Lower lobe of right lung (tissue), 2 donors: ENCODE data around the gene CLSTN2. TPM values are rescaled to one million over a fixed set of nuclear protein-coding genes. Genes with fewer than 3 reads are reported as not detected.

Source experiments
- ATAC-seq, 2 donors: fragments of 200-7000 bp; cut with Tn5 transposase; one replicate each; pipeline ENCODE4 v1.9.1; 2020 to 2022; ENCODE audit warnings: mild to moderate bottlenecking in 2 of 2, moderate library complexity in 2 of 2
- DNase-seq: peaks from one replicate; pipeline ENCODE4 v3.0.0-alpha.2; 2020
- H3K27ac ChIP-seq: fragments of 200-600 bp; one replicate; pipeline ENCODE4 v1.8.0; 2022
- H3K27me3 ChIP-seq: fragments of 200-600 bp; one replicate; pipeline ENCODE4 v1.8.0; 2022; ENCODE audit warnings: low read depth
- H3K36me3 ChIP-seq: fragments of 200-600 bp; one replicate; pipeline ENCODE4 v1.8.0; 2022; ENCODE audit warnings: mild to moderate bottlenecking
- H3K4me1 ChIP-seq: fragments of 200-600 bp; one replicate; pipeline ENCODE4 v1.8.0; 2022
- H3K4me3 ChIP-seq: fragments of 200-600 bp; one replicate; pipeline ENCODE4 v1.8.0; 2022; ENCODE audit warnings: mild to moderate bottlenecking
- H3K9me3 ChIP-seq: fragments of 200-600 bp; one replicate; pipeline ENCODE4 v1.8.0; 2022
- intact Hi-C: fragments of 100-400 bp; cut with DNase I; formaldehyde crosslinking; loops from one replicate; pipeline ENCODE4 v1.11.0; 2022
- total RNA-seq: library from RNA; stranded (reverse); fragmentation: NEBNext Ultra II Directional; extraction: Animal tissue kit (Norgen Biotek cat#: 25700); gene quantifications from one replicate; pipeline ENCODE4 v1.2.1, GENCODE V29; 2021
- TF ChIP-seq, protein P1 (sequence below): fragments of 200-600 bp; IDR thresholded peaks from one replicate; pipeline ENCODE4 v1.8.0; 2022; ENCODE audit warnings: antibody characterized with exemption, mild to moderate bottlenecking
- donor health status: DM: no; HTN: yes; CAD: no; lungs with severe emphysema.

Gene CLSTN2
- total RNA-seq, 1 donor from 2014 or later: 4.5 TPM

DNA sequence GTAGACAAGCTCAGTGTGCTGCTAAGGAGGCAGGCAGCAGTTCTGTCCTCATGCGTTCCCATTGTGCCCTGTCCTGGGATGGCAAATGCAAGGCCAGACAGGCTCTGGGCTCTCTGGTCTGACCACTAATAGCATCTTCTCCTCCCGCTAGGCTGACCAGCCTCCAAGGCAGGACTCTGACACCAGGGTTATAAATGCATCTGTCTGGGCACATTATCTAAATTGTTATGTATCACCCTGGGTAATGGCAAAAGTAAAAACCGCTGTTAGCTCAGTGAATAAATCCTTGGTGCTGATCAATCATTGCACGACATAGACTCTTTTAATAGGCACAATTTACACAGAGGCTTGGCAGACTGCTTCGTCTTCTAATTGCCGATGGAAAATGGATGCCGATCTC, 85.6 kb downstream of the CLSTN2 start:
- H3K36me3 ChIP-seq: no peaks in the 10 kb centered on the region
- TF ChIP-seq, protein P1, sequence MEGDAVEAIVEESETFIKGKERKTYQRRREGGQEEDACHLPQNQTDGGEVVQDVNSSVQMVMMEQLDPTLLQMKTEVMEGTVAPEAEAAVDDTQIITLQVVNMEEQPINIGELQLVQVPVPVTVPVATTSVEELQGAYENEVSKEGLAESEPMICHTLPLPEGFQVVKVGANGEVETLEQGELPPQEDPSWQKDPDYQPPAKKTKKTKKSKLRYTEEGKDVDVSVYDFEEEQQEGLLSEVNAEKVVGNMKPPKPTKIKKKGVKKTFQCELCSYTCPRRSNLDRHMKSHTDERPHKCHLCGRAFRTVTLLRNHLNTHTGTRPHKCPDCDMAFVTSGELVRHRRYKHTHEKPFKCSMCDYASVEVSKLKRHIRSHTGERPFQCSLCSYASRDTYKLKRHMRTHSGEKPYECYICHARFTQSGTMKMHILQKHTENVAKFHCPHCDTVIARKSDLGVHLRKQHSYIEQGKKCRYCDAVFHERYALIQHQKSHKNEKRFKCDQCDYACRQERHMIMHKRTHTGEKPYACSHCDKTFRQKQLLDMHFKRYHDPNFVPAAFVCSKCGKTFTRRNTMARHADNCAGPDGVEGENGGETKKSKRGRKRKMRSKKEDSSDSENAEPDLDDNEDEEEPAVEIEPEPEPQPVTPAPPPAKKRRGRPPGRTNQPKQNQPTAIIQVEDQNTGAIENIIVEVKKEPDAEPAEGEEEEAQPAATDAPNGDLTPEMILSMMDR: no peak
- no peak overlapping the region for H3K27ac ChIP-seq
- intact Hi-C loops: no loop called here
- H3K4me1 ChIP-seq: peaks cover 6% of the 10 kb centered on the region
- DNase-seq: no peak
- no peaks in the 10 kb centered on the region for H3K9me3 ChIP-seq
- H3K27me3 ChIP-seq: no peaks in the 10 kb centered on the region
- no peak overlapping the region for H3K4me3 ChIP-seq
- ATAC-seq: no peak

DNA sequence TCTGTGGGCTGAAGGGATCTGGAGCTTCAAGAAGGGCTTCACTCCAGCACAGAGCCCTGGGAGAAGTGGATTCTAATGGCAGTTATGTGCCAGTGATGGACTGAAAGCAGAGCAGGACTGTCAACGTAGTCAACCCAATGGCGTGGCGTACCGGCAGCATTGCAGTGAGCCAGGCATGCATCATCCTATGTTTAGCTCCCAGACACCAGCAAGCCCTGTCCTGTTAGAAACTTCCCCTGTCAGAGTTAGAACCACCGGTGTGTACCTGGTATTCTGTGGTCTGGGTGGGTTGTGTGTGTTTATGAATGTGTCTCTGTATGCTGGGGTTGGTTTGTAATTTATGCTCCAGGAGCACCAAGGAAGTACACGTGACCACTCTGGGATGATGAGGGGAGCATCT, 86.3 kb downstream of the CLSTN2 start:
- peaks cover 6% of the 10 kb centered on the region for H3K4me1 ChIP-seq
- no peak overlapping the region for H3K4me3 ChIP-seq
- ATAC-seq: no peak
- no peak overlapping the region for H3K27ac ChIP-seq
- TF ChIP-seq, protein P1: no peak
- intact Hi-C loops: no loop called here
- DNase-seq: no peak
- H3K36me3 ChIP-seq: no peaks in the 10 kb centered on the region
- no peaks in the 10 kb centered on the region for H3K9me3 ChIP-seq
- no peaks in the 10 kb centered on the region for H3K27me3 ChIP-seq

DNA sequence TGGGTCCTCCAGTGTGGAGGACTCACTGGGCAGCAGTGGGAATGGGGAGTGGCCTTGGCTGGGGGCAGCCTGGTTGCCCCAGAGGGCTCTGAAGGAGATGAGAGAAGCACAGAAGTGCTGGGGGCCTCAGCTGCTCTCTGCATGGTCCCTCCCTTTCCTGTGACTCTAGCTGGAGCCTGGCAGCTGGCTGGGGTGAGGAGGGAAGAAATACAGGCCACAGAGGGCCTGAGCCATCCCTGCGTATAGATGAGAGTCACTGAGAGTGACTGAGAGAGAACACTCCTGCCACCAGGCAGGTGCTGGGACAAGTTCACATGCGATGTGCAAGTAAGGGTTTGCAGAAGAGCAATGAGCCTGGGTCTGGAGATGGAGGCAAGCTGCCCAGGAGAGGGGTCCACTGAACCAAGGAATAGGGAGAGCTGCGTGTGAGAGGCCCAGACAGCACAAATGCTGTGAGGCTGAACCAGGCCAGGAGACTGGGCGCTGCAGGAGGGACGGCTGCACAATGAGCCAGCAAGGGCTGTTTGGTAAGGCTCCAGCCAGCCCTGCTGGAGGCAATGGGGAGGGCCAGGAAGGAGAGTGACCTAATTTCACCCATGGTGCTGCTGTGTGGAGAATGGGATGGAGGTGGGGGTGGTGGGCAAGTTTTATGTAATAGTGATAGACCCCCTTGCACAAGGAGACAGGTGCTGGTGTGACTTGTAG, 87.2 kb downstream of the CLSTN2 start:
- Histone ChIP-seq H3K4me3 (no peak overlapping the region), H3K27ac (no peak overlapping the region), H3K9me3 (no peaks in the 10 kb centered on the region), H3K4me1 (peaks cover 6% of the 10 kb centered on the region), H3K27me3 (no peaks in the 10 kb centered on the region), H3K36me3 (no peaks in the 10 kb centered on the region)
- intact Hi-C loops: no loop called here
- ATAC-seq (peak in 1 of 2 donors; percentile 23), DNase-seq (no peak)
- TF ChIP-seq, protein P1: no peak

DNA sequence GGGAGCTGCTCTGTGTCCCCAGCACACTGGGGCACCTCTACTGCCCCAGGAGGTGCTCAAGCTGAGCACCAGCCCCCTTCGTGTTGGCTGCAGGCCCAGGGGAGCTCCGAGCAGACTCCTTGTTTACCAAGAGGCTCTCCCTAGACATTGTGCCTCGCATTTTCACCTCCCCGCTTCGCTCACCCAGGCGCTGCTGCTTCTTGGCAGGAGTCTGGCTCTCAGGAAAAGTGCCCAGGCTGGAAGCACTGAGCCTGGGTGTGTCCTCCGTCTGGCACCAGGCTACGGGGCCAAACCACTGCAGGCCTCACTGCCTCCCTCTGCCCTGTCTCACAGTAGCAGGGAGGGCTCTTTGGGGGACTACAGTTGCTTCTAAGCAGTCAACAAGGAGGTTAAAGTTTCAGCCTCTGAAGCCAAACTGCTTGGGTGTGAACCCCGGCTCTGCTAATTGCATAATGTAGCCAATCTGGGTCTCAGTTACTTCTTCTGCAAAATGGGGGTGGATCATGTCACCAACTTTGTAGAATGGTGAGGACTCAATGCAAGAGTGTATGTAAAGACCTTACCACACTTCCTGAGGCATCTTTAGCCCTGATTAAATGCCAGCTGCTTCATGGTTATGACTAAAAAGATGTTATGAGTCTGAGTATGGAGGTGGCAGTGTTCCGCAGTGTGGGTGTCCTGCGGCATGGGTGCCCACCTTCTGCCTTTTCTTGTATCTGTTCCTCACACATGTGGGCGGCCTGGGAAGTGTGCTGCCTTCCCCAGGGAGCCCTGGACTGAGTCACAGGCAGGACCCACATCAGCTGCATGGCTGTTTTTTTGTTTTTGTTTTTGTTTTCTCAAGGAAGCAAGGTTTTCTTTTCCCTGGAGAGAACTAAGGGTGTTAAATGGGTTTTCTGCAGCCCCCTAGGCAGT, 88.9 kb downstream of the CLSTN2 start:
- Histone ChIP-seq H3K36me3 (no peaks in the 10 kb centered on the region), H3K4me1 (peaks cover 6% of the 10 kb centered on the region), H3K27me3 (no peaks in the 10 kb centered on the region), H3K27ac (no peak overlapping the region), H3K9me3 (no peaks in the 10 kb centered on the region), H3K4me3 (no peak overlapping the region)
- DNase-seq: no peak
- TF ChIP-seq, protein P1: no peak
- intact Hi-C loops: no loop called here
- ATAC-seq: peak in 1 of 2 donors; percentile 25

DNA sequence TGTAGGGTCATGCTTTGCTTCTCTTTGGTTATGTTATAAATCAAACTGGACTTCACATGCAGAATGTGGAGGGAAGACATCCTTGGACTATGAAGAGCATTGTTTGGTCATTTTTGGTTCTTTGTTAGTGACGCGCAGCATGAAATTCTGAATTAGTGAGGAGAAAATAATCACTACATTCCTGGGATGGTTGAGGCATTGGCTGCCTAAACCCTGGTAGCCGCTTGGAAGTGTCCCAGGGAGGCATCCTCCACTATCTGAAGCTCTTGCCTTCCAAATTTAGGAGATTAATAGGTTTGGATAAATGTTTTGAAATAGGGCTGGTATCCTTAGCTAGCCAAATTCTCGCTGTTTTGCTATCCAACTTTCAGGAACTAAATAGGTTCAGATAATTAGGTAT, 96.2 kb downstream of the CLSTN2 start:
- no peaks in the 10 kb centered on the region for H3K27me3 ChIP-seq
- ATAC-seq: no peak
- TF ChIP-seq, protein P1: no peak
- H3K36me3 ChIP-seq: no peaks in the 10 kb centered on the region
- H3K27ac ChIP-seq: no peak overlapping the region
- H3K4me3 ChIP-seq: no peak overlapping the region
- no peak for DNase-seq
- intact Hi-C loops: no loop called here
- H3K9me3 ChIP-seq: no peaks in the 10 kb centered on the region
- H3K4me1 ChIP-seq: no peaks in the 10 kb centered on the region
